HCT116 (cell line): ENCODE results near the gene OSBPL8. TPM values are rescaled to one million over a fixed set of nuclear protein-coding genes. Genes with fewer than 3 reads are reported as not detected.

Experiments
- ATAC-seq: fragments of 200-7000 bp; cut with Tn5 transposase; 2 replicates; pipeline ENCODE4 v1.9.1; 2020; ENCODE audit warnings: mild to moderate bottlenecking, moderate library complexity
- BruUV-seq: library from RNA; stranded (reverse); fragments of 400-500 nt; replicated peaks from 2 replicates; lab custom pipeline; 2021; lab: Mats Ljungman, UMichigan
- CTCF ChIA-PET: fragments of 300-600 bp; sonication (Branson Sonifier 250); formaldehyde crosslinking; loops from one replicate; lab custom pipeline; 2021; ENCODE audit warnings: antibody characterized with exemption; lab: Charles Lee
- POLR2A ChIA-PET: fragments of 300-600, 350-600 bp; sonication (Branson Sonifier 250); formaldehyde crosslinking; loops from one replicate; lab custom pipeline; 2021; ENCODE audit warnings: antibody characterized with exemption; lab: Charles Lee
- RAD21 ChIA-PET, 2 experiments: fragments of 300-600 bp; sonication (Branson Sonifier 250); formaldehyde crosslinking; loops; one replicate each; lab custom pipeline; 2023; ENCODE audit warnings: low total read pairs in 2 of 2; ENCODE audit not compliant: uncharacterized antibody in 2 of 2, unreplicated experiment in 2 of 2, low non-redundant PET in 1 of 2; lab: Charles Lee
- DNase-seq: peaks from one replicate; pipeline ENCODE4 v3.0.0-alpha.2; 2010; ENCODE audit warnings: low read depth, low spot score
- H2AFZ ChIP-seq: fragments of 200-600 bp; shearing (Covaris generic), sonication (generic); 2 replicates; pipeline ENCODE4 v1.6.1; 2017; ENCODE audit warnings: low read depth, mixed run types, mixed read lengths, antibody characterized with exemption, low read length; ENCODE audit not compliant: poor library complexity, severe bottlenecking
- H3K27ac ChIP-seq: 2 replicates; pipeline ENCODE4 v1.5.1; 2012; ENCODE audit warnings: low read depth, low read length
- H3K27me3 ChIP-seq: fragments of 200-600 bp; sonication (generic); 2 replicates; pipeline ENCODE4 v1.6.1; 2016; ENCODE audit warnings: mixed run types, low read length, mixed read lengths; ENCODE audit not compliant: insufficient read depth
- H3K36me3 ChIP-seq, 2 experiments: fragments of 200-500 bp in 1 of 2; fragments of 200-600 bp in 1 of 2; sonication (Bioruptor generic) in 1 of 2; sonication (generic) in 1 of 2; 2 replicates each; pipeline versions ENCODE4 v1.5.1 to v1.6.1; 2014 to 2016; ENCODE audit warnings: low read length in 2 of 2, inconsistent platforms in 1 of 2, mixed read lengths in 1 of 2, mixed run types in 1 of 2; ENCODE audit not compliant: insufficient read depth in 2 of 2, control insufficient read depth in 1 of 2
- H3K4me1 ChIP-seq, 2 experiments: fragments of 200-600 bp in 1 of 2; sonication (generic) in 1 of 2; 2 replicates each; pipeline versions ENCODE4 v1.5.1 to v1.6.1; 2012 to 2017; ENCODE audit warnings: low read length in 2 of 2, inconsistent platforms in 1 of 2, mild to moderate bottlenecking in 1 of 2, mixed read lengths in 1 of 2, mixed run types in 1 of 2, moderate library complexity in 1 of 2; ENCODE audit not compliant: insufficient read depth in 2 of 2, control insufficient read depth in 1 of 2
- H3K4me2 ChIP-seq: fragments of 200-600 bp; sonication (generic); 2 replicates; pipeline ENCODE4 v1.6.1; 2017; ENCODE audit warnings: mixed run types, low read length, mixed read lengths
- H3K4me3 ChIP-seq, 2 experiments: fragments of 200-600 bp in 1 of 2; sonication (generic) in 1 of 2; replicated peaks in 1 of 2; 2 replicates each; pipeline ENCODE4 v1.5.1; 2011 to 2016; ENCODE audit warnings: low read length in 2 of 2, control low read depth in 1 of 2, low read depth in 1 of 2, mild to moderate bottlenecking in 1 of 2, mixed read lengths in 1 of 2, mixed run types in 1 of 2
- H3K79me2 ChIP-seq: fragments of 200-600 bp; sonication (generic); 2 replicates; pipeline ENCODE4 v1.6.1; 2017; ENCODE audit warnings: mild to moderate bottlenecking, mixed run types, low read length, moderate library complexity, mixed read lengths; ENCODE audit not compliant: insufficient read depth
- H3K9ac ChIP-seq: fragments of 200-600 bp; sonication (generic); 2 replicates; pipeline ENCODE4 v1.6.1; 2016; ENCODE audit warnings: low read length, mixed read lengths
- H3K9me2 ChIP-seq: fragments of 200-600 bp; sonication (generic), shearing (Covaris generic); 2 replicates; pipeline ENCODE4 v1.6.1; 2017; ENCODE audit warnings: mixed run types, mild to moderate bottlenecking, moderate library complexity; ENCODE audit not compliant: insufficient read depth
- H3K9me3 ChIP-seq, 2 experiments: fragments of 200-500 bp in 1 of 2; fragments of 200-600 bp in 1 of 2; sonication (Bioruptor generic) in 1 of 2; sonication (generic) in 1 of 2; 2 replicates each; pipeline ENCODE4 v1.6.1; 2014 to 2017; ENCODE audit warnings: low read length in 2 of 2, mixed read lengths in 2 of 2, inconsistent platforms in 1 of 2, low read depth in 1 of 2, mild to moderate bottlenecking in 1 of 2, mixed run types in 1 of 2, moderate library complexity in 1 of 2; ENCODE audit not compliant: control insufficient read depth in 1 of 2, insufficient read depth in 1 of 2
- H4K20me1 ChIP-seq: fragments of 200-600 bp; sonication (generic), shearing (Covaris generic); 2 replicates; pipeline ENCODE4 v1.6.1; 2017; ENCODE audit warnings: mixed run types, mild to moderate bottlenecking, moderate library complexity; ENCODE audit not compliant: insufficient read depth
- CBX3 ChIP-seq: IDR thresholded peaks from 2 replicates; pipeline ENCODE4 v1.6.1; 2012; ENCODE audit warnings: low read depth
- CEBPB ChIP-seq: IDR thresholded peaks from 2 replicates; pipeline ENCODE4 v1.6.1; 2012; ENCODE audit warnings: low read depth
- EZH2phosphoT487 ChIP-seq: fragments of 200-600 bp; IDR thresholded peaks from 2 replicates; pipeline ENCODE4 v1.6.1; 2018; ENCODE audit warnings: antibody characterized with exemption, borderline replicate concordance
- FOSL1 ChIP-seq: IDR thresholded peaks from 2 replicates; pipeline ENCODE4 v1.6.1; 2012; ENCODE audit warnings: low read depth
- POLR2A ChIP-seq: IDR thresholded peaks from 2 replicates; pipeline ENCODE4 v1.7.0; 2011; ENCODE audit warnings: borderline replicate concordance; ENCODE audit not compliant: insufficient read depth, insufficient read length; ENCODE audit errors: extremely low read depth
- POLR2AphosphoS5 ChIP-seq: IDR thresholded peaks from 2 replicates; pipeline ENCODE4 v1.6.1; 2011; ENCODE audit warnings: mild to moderate bottlenecking, low read depth, low read length, moderate library complexity
- RAD21 ChIP-seq: IDR thresholded peaks from 2 replicates; pipeline ENCODE4 v1.6.1; 2012; ENCODE audit warnings: low read depth, mild to moderate bottlenecking
- SIN3A ChIP-seq: IDR thresholded peaks from 2 replicates; pipeline ENCODE4 v1.6.1; 2012; ENCODE audit warnings: low read depth
- SP1 ChIP-seq: IDR thresholded peaks from 2 replicates; pipeline ENCODE4 v1.6.1; 2012; ENCODE audit warnings: low read depth
- SRF ChIP-seq: IDR thresholded peaks from 2 replicates; pipeline ENCODE4 v1.6.1; 2012; ENCODE audit warnings: low read depth
- TCF7L2 ChIP-seq: IDR thresholded peaks from 2 replicates; pipeline ENCODE4 v1.7.0; 2011; ENCODE audit warnings: borderline replicate concordance, inconsistent platforms; ENCODE audit not compliant: insufficient read depth, insufficient read length; ENCODE audit errors: extremely low read depth
- YY1 ChIP-seq: IDR thresholded peaks from 2 replicates; pipeline ENCODE4 v1.6.1; 2011; ENCODE audit warnings: low read length, low read depth, moderate library complexity, mild to moderate bottlenecking; ENCODE audit not compliant: insufficient replicate concordance; ENCODE audit errors: extremely low read depth
- ZFX ChIP-seq: fragments of 450-650 bp; IDR thresholded peaks from 2 replicates; pipeline ENCODE4 v1.6.1; 2017
- ZNF274 ChIP-seq: fragments of 200-500 bp; sonication (Bioruptor generic); IDR thresholded peaks from 2 replicates; pipeline ENCODE4 v1.6.1; 2014; ENCODE audit warnings: mild to moderate bottlenecking, low read depth, low read length, inconsistent platforms
- intact Hi-C: fragments of 100-400 bp; cut with micrococcal nuclease; formaldehyde crosslinking; loops from 2 replicates; pipeline ENCODE4 v1.10.0; 2022
- total RNA-seq: library from RNA; stranded (reverse); gene quantifications from one replicate; pipeline ENCODE4 v1.2.1, GENCODE V29; 2021; ENCODE audit not compliant: unreplicated experiment
- TF ChIP-seq, protein P1 (sequence below): IDR thresholded peaks from 2 replicates; pipeline ENCODE4 v1.6.1; 2012
- TF ChIP-seq, protein P2 (sequence below): IDR thresholded peaks from 2 replicates; pipeline ENCODE4 v1.6.1; 2011; ENCODE audit warnings: mild to moderate bottlenecking, low read length, moderate library complexity; ENCODE audit not compliant: insufficient replicate concordance; ENCODE audit errors: extremely low read depth
- TF ChIP-seq, protein P3 (sequence below): IDR thresholded peaks from 2 replicates; pipeline ENCODE4 v1.6.1; 2012; ENCODE audit warnings: low read depth
- TF ChIP-seq, protein P4 (sequence below): IDR thresholded peaks from 2 replicates; pipeline ENCODE4 v1.6.1; 2012

The OSBPL8 gene
- total RNA-seq, 1 experiment from 2014 or later = 115 TPM

- Histone ChIP-seq H2AFZ (no peak overlapping the region), H3K36me3 (no peaks in the 10 kb centered on the region), H3K79me2 (no peaks in the 10 kb centered on the region), H4K20me1 (no peaks in the 10 kb centered on the region), H3K9me2 (no peaks in the 10 kb centered on the region), H3K4me3 (no peak overlapping the region), H3K27ac (no peak overlapping the region), H3K27me3 (no peaks in the 10 kb centered on the region), H3K4me1 (no peaks in the 10 kb centered on the region), H3K4me2 (no peak overlapping the region), H3K9me3 (no peaks in the 10 kb centered on the region), H3K9ac (no peak overlapping the region)
- ChIA-PET POLR2A (no interaction called here), RAD21 (no interaction called here), CTCF (no interaction called here)
- no peak for ATAC-seq
- intact Hi-C loops = no loop called here
- DNase-seq = no peak
- BruUV-seq = no TSS peak
- TF ChIP-seq, protein P1, sequence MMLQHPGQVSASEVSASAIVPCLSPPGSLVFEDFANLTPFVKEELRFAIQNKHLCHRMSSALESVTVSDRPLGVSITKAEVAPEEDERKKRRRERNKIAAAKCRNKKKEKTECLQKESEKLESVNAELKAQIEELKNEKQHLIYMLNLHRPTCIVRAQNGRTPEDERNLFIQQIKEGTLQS = no peak
- TF ChIP-seq TCF7L2 (no peak), CEBPB (no peak), FOSL1 (no peak), POLR2A (no peak), ZFX (no peak), RAD21 (no peak), CBX3 (no peak), YY1 (no peak), EZH2phosphoT487 (no peak), SP1 (no peak), SIN3A (no peak), SRF (no peak), POLR2AphosphoS5 (no peak), ZNF274 (no peak)
- TF ChIP-seq, protein P2, sequence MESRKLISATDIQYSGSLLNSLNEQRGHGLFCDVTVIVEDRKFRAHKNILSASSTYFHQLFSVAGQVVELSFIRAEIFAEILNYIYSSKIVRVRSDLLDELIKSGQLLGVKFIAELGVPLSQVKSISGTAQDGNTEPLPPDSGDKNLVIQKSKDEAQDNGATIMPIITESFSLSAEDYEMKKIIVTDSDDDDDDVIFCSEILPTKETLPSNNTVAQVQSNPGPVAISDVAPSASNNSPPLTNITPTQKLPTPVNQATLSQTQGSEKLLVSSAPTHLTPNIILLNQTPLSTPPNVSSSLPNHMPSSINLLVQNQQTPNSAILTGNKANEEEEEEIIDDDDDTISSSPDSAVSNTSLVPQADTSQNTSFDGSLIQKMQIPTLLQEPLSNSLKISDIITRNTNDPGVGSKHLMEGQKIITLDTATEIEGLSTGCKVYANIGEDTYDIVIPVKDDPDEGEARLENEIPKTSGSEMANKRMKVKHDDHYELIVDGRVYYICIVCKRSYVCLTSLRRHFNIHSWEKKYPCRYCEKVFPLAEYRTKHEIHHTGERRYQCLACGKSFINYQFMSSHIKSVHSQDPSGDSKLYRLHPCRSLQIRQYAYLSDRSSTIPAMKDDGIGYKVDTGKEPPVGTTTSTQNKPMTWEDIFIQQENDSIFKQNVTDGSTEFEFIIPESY = no peak
- TF ChIP-seq, protein P3, sequence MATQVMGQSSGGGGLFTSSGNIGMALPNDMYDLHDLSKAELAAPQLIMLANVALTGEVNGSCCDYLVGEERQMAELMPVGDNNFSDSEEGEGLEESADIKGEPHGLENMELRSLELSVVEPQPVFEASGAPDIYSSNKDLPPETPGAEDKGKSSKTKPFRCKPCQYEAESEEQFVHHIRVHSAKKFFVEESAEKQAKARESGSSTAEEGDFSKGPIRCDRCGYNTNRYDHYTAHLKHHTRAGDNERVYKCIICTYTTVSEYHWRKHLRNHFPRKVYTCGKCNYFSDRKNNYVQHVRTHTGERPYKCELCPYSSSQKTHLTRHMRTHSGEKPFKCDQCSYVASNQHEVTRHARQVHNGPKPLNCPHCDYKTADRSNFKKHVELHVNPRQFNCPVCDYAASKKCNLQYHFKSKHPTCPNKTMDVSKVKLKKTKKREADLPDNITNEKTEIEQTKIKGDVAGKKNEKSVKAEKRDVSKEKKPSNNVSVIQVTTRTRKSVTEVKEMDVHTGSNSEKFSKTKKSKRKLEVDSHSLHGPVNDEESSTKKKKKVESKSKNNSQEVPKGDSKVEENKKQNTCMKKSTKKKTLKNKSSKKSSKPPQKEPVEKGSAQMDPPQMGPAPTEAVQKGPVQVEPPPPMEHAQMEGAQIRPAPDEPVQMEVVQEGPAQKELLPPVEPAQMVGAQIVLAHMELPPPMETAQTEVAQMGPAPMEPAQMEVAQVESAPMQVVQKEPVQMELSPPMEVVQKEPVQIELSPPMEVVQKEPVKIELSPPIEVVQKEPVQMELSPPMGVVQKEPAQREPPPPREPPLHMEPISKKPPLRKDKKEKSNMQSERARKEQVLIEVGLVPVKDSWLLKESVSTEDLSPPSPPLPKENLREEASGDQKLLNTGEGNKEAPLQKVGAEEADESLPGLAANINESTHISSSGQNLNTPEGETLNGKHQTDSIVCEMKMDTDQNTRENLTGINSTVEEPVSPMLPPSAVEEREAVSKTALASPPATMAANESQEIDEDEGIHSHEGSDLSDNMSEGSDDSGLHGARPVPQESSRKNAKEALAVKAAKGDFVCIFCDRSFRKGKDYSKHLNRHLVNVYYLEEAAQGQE = no peak
- TF ChIP-seq, protein P4, sequence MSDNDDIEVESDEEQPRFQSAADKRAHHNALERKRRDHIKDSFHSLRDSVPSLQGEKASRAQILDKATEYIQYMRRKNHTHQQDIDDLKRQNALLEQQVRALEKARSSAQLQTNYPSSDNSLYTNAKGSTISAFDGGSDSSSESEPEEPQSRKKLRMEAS = no peak
These were observed 30.6 kb upstream of the OSBPL8 start for GRCh38 chr12:76590131-76590530.
